GM12872 (cell line): ENCODE measurements around the gene NR2E1.

Experiments used
- TF ChIP-seq, protein P1 (sequence below): IDR thresholded peaks from 3 replicates; pipeline ENCODE4 v1.5.1; 2011; ENCODE audit warnings: low read depth, mild to moderate bottlenecking, low read length, moderate library complexity; ENCODE audit not compliant: insufficient read depth

Gene NR2E1

DNA sequence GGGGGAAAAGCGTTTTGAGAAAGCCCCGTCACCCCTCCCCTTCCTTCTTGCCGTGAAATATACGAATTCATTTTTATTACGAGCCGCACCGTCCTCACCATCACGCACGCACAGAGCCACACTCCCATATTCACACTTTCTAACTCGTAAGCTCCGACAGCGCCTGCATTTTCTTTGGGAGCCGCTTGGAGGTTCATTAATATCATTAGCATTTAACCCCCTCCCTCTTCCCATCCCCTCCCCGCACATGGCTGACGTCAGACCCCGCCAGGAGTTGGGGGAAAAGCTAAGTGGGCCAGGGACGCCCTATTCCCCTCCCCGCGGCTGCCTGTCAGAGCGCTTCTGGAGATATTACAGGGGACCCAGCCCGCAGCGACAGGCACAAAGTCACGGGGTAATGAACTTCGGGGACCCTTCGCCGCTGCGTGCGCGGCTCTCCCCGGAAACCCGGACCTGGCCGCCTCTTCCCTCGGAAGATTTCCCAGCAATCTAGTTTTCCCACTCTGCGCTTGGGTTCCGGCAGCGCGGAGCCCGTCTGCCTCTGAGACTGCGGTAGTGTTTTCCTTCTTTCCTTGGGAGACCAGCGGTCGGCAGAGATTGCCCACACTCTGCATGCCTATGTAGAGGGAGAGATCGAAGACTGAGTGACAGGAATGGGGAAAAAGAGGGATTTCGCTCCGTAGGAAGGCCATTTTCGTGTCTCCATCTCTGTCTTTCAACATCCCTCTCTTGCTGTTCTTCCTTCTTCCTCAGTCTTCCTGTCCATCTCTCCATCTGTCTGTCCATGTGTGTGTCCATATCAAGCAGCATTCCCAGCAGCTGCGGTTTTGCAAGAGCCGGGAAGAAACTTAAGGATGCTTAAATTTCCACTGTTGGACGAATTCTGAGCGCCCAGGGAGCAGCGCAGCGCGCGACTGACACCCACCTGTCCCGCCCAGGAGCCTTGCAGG lies at the start of gene NR2E1:
TSS of gene NR2E1 (plus strand) at position 309 of the 950 bp plus-strand sequence. CDS start 744 bp downstream, outside the sequence.
- TF ChIP-seq, protein P1, sequence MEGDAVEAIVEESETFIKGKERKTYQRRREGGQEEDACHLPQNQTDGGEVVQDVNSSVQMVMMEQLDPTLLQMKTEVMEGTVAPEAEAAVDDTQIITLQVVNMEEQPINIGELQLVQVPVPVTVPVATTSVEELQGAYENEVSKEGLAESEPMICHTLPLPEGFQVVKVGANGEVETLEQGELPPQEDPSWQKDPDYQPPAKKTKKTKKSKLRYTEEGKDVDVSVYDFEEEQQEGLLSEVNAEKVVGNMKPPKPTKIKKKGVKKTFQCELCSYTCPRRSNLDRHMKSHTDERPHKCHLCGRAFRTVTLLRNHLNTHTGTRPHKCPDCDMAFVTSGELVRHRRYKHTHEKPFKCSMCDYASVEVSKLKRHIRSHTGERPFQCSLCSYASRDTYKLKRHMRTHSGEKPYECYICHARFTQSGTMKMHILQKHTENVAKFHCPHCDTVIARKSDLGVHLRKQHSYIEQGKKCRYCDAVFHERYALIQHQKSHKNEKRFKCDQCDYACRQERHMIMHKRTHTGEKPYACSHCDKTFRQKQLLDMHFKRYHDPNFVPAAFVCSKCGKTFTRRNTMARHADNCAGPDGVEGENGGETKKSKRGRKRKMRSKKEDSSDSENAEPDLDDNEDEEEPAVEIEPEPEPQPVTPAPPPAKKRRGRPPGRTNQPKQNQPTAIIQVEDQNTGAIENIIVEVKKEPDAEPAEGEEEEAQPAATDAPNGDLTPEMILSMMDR: no peak

DNA sequence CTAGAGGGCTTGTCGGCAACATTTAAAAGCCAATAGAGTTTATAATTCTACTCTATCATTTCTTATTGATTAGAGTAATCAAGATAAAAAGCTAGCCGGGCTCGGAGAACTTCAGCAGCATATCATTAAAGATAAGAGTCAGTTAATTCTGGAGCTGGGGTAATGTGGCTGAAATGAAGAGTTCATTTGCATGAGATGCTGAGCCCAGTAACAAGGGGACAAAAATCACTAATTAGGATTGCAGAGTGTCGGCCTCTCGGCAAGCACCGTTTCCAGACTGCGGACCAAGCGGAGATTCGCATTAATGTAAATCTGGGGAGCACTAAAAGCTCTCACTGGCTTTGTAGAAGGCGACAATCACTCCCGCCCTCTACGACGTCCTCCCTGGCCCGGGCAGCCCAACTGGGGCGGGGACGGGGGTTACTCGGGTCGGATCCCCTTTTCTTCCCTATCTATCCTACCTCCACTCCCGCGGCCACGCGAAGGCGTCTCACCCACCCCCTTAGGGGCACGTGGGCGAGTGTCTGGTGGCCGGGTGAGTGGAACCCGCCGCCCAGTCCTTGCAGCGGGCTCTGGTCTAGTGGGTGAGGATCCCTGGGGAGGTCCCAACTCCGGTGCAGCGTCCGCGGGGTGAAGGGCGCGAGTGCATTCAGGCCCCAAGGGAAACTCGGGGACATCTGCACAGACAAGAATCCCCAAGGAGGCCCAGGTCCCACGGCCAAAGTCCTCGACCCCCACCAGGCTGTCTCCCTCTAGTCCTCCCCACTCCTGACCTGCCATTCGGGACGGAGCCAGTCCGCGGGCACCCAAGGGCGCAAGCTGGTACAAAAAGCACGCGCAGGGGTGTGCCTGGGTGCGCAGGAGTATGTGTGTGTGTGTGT lies 49.0 kb upstream of the NR2E1 start:
- TF ChIP-seq, protein P1: no peak

DNA sequence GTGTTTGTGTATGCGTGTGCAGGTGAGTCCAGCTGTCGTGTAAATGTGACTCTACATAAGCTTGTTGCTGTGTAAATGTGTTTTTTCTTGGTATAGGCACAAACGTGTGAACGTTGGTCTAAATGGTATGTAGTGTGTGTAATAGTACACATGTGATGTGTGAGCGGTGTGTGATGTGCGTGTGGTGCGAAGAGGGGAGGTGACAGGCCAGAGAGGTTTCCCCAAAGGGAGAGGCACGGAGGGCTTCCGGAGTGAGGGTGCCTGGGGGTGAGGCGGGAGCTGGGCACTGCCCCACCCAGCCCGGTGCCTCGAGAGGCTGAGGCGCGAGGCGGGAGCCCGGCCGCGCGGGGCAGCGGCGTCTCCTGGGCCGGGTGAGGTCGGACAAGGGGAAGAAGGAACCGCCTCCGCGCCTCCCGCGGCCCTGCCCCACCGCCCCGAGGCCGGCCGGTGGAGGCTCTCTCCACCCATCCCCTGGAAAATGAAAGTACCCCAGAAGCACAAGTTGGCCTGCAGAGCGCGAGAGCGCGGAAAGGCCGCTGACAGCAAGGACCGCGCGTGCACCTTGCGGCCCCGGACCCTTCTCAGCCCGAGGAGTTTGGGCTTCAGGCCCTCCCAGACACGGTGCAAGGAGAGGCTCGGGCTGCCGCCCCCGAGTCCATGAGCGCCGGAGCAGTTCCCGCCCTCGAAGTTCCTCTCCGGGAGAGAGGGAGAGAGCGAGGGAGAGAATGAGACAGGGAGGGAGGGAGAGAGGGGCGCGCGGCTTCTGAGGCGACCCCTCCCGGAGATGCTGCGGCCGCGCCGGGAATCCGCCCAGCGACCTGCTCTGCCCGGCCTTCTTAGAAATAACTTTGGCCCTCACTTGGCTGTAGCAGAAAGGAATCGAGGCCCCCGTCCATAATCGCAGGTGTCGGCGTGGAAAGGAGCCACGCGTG lies 48.1 kb upstream of the NR2E1 start:
- TF ChIP-seq, protein P1: no peak

DNA sequence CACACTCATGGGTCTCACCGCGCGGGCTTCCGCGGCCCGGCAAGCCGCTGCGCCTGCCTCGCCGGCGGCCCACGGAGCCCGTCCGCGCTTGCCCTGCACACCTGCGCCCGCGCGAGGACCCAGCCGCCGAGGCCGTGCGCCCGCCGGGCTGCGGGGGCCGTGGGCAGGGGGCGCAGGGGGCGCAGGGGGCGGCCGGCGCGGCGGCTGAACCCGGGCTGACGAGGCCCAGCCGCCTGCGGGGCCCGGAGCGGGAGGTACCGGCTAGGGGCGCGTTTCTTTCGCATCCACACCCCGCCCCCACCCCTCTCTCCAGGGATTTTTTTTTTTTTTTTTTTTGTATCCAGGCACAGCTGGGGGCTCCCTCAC lies 47.5 kb upstream of the NR2E1 start:
- TF ChIP-seq, protein P1: no peak

DNA sequence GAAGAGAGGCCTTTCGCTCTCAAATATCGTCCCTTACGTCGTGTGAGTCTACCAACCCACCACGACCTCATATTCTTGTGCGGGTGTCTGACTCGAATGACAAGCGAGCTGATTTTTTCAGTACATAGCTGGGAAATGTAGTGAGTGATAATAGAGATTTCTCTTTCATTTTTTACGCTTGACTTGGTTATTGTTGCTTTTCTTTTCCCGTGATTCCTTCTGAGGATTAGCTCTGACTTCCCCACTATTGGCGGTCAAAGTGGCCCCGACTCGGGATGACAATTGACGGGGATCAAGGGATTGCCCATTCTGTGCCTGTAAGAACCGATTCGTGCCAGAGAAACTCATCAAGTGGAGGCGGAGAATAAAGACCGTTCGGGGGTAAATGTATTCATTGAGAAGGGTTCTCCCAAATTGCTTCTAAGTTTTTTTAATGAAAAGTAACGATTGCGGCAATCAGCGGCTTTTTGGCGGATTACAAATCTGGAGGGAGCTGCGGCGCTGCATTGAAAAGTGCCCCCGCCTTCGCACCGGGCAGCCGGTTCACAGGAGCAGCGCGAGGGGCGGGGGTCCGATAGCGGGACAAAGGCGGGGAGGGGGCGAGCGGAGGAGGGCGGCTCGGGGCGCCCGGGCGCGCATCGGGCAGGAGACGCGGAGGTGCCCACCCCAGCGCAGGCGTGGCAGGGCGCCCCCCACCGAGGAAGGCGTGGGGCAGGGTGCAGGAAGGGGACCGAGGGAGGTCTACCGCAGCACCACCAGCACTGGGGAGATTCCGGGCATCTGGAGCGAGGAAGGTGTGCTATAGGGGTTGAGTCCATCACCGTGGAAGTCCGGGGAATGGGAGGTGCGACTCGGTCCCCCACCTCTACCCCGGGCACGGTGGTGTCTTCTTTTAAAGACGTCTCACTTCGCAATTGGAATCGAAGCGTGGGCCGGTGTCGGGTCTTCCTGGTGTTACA lies 46.7 kb upstream of the NR2E1 start:
- TF ChIP-seq, protein P1: no peak

DNA sequence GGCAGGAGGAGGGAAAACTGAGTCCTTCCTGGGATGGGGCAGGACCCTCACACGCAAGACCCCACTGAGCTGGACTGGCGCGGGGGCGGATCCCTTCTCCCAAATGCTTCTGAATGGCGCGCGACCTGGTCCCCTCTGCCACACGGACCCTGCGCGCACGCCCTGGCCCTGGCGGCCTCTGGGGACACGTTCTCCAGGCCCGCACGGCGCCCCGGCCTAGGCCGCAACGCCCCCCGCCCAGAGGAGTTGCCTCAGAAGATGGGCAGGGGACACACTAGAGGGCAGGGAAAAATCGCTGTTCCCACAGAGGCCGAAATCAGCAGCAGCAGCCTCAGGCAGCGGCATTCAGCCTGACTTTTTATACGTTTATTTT lies 46.1 kb upstream of the NR2E1 start:
- TF ChIP-seq, protein P1: no peak
